HepG2 (cell line): ENCODE results near the gene S100A11. TPM values are rescaled to one million over a fixed set of nuclear protein-coding genes. Genes with fewer than 3 reads are reported as not detected.
A peak's percentile ranks its signal among the peaks of the same experiment; 100 is the strongest.

ENCODE experiments used
- ATAC-seq: fragments of 200-7000 bp; cut with Tn5 transposase; 3 replicates; pipeline ENCODE4 v1.9.1; 2020; ENCODE audit warnings: mild to moderate bottlenecking, moderate library complexity
- BruUV-seq: library from RNA; stranded (reverse); fragments of 400-500 nt; replicated peaks from 2 replicates; lab custom pipeline; 2021; lab: Mats Ljungman, UMichigan
- CTCF ChIA-PET: fragments of 300-600 bp; formaldehyde crosslinking; extraction: SDS; loops from one replicate; lab custom pipeline; 2021; ENCODE audit warnings: low total read pairs, inconsistent platforms, low intra/inter-chr PET ratio; lab: Yijun Ruan, JAX
- POLR2A ChIA-PET: fragments of 350-600 bp; sonication (Branson Sonifier 250); formaldehyde crosslinking; loops from one replicate; lab custom pipeline; 2020; ENCODE audit warnings: antibody characterized with exemption, inconsistent platforms; lab: Yijun Ruan, JAX
- DNase-seq: peaks from one replicate; pipeline ENCODE4 v3.0.0-alpha.2; 2015; ENCODE audit warnings: low spot score
- FAIRE-seq: peaks from 3 replicates; lab custom pipeline; 2011; peaks lifted over from hg19 to GRCh38; lab: Jason Lieb, UNC
- H2AFZ ChIP-seq: one replicate; pipeline ENCODE4 v1.6.1; 2011; ENCODE audit warnings: low read length, inconsistent platforms
- H3K27ac ChIP-seq: fragments of 300-600 bp; 3 replicates; pipeline ENCODE4 v1.8.0; 2011; ENCODE audit warnings: mixed run types, mild to moderate bottlenecking, mixed read lengths, low read length, inconsistent platforms; ENCODE audit not compliant: insufficient read depth; ENCODE audit errors: extremely low read length
- H3K27me3 ChIP-seq, 2 experiments: fragments of 200-600 bp in 1 of 2; 2 replicates in 1 of 2; 3 replicates in 1 of 2; pipeline versions ENCODE4 v1.6.0 to v1.8.0; 2011; ENCODE audit warnings: low read length in 2 of 2, mild to moderate bottlenecking in 2 of 2, moderate library complexity in 2 of 2, inconsistent platforms in 1 of 2; ENCODE audit not compliant: insufficient read depth in 2 of 2, control insufficient read depth in 1 of 2
- H3K36me3 ChIP-seq, 2 experiments: fragments of 200-600 bp in 1 of 2; replicated peaks in 1 of 2; 2 replicates in 1 of 2; 3 replicates in 1 of 2; pipeline versions ENCODE4 v1.5.1 to v1.8.0; 2011; ENCODE audit warnings: low read length in 2 of 2, inconsistent platforms in 1 of 2; ENCODE audit not compliant: insufficient read depth in 2 of 2, control insufficient read depth in 1 of 2
- H3K4me1 ChIP-seq: 2 replicates; pipeline ENCODE4 v1.5.1; 2012; ENCODE audit warnings: low read length, inconsistent platforms; ENCODE audit not compliant: insufficient read depth
- H3K4me2 ChIP-seq: 2 replicates; pipeline ENCODE4 v1.6.0; 2011; ENCODE audit warnings: low read depth, low read length, inconsistent platforms
- H3K4me3 ChIP-seq, 3 experiments: fragments of 200-600 bp in 1 of 3; sonication (generic), shearing (Covaris generic) in 1 of 3; replicated peaks in 1 of 3; 2 replicates each; pipeline ENCODE4 v1.5.1; 2011 to 2016; ENCODE audit warnings: low read length in 3 of 3, inconsistent platforms in 2 of 3, low read depth in 2 of 3, mild to moderate bottlenecking in 2 of 3, control low read depth in 1 of 3, mixed read lengths in 1 of 3; ENCODE audit not compliant: insufficient read depth in 1 of 3
- H3K79me2 ChIP-seq: one replicate; pipeline ENCODE4 v1.6.1; 2011; ENCODE audit warnings: low read length, inconsistent platforms; ENCODE audit not compliant: insufficient read depth
- H3K9ac ChIP-seq: 2 replicates; pipeline ENCODE4 v1.6.0; 2011; ENCODE audit warnings: mild to moderate bottlenecking, low read depth, low read length, inconsistent platforms; ENCODE audit not compliant: insufficient read depth
- H3K9me3 ChIP-seq: 2 replicates; pipeline ENCODE4 v1.5.1; 2012; ENCODE audit warnings: mild to moderate bottlenecking, low read length
- H4K20me1 ChIP-seq: 2 replicates; pipeline ENCODE4 v1.6.0; 2011; ENCODE audit warnings: inconsistent platforms, mild to moderate bottlenecking, low read length, moderate library complexity; ENCODE audit not compliant: insufficient read depth
- BRD4 ChIP-seq: sonication (generic); formaldehyde crosslinking; IDR thresholded peaks from 2 replicates; pipeline ENCODE4 v1.4.0; 2020; ENCODE audit warnings: missing genetic modification reagents
- CENPT ChIP-seq: sonication (generic); formaldehyde crosslinking; IDR thresholded peaks from 2 replicates; pipeline ENCODE4 v1.8.0; 2022; ENCODE audit warnings: low read depth, mild to moderate bottlenecking, moderate library complexity, missing genetic modification reagents
- FOSL2 ChIP-seq: sonication (generic); formaldehyde crosslinking; IDR thresholded peaks from 2 replicates; pipeline ENCODE4 v1.4.0; 2020; ENCODE audit warnings: missing genetic modification reagents
- HNRNPLL ChIP-seq: fragments of 200-400 bp; formaldehyde crosslinking; IDR thresholded peaks from 2 replicates; pipeline ENCODE4 v1.6.1; 2017; ENCODE audit warnings: mild to moderate bottlenecking, low read depth, low read length; ENCODE audit not compliant: poor library complexity, severe bottlenecking
- KLF11 ChIP-seq: IDR thresholded peaks from 2 replicates; pipeline ENCODE4 v1.6.1; 2016; ENCODE audit warnings: missing compliant biosample characterization
- MAFK ChIP-seq, 2 experiments: IDR thresholded peaks in 1 of 2; conservative IDR thresholded peaks in 1 of 2; 2 replicates each; pipeline ENCODE4 v1.6.1; 2011; ENCODE audit warnings: improper control_type of control experiment in 2 of 2, low read length in 2 of 2
- MTA1 ChIP-seq: sonication (generic); formaldehyde crosslinking; IDR thresholded peaks from 2 replicates; pipeline ENCODE4 v1.4.0; 2020; ENCODE audit warnings: missing genetic modification reagents, mild to moderate bottlenecking, borderline replicate concordance
- NPAS2 ChIP-seq: sonication (generic); formaldehyde crosslinking; IDR thresholded peaks from 2 replicates; pipeline ENCODE4 v1.8.0; 2022; ENCODE audit warnings: mild to moderate bottlenecking, missing genetic modification reagents, borderline replicate concordance
- PREB ChIP-seq: sonication (generic); formaldehyde crosslinking; IDR thresholded peaks from 2 replicates; pipeline ENCODE4 v1.4.0; 2020; ENCODE audit warnings: missing genetic modification reagents
- SATB2 ChIP-seq: sonication (generic); formaldehyde crosslinking; IDR thresholded peaks from 2 replicates; pipeline ENCODE4 v1.5.0; 2020; ENCODE audit warnings: missing genetic modification reagents
- SMAD3 ChIP-seq: sonication (generic); formaldehyde crosslinking; IDR thresholded peaks from 2 replicates; pipeline ENCODE4 v1.4.0; 2020; ENCODE audit warnings: missing genetic modification reagents
- SNAI1 ChIP-seq: sonication (generic); formaldehyde crosslinking; IDR thresholded peaks from 2 replicates; pipeline ENCODE4 v1.5.0; 2020; ENCODE audit warnings: mild to moderate bottlenecking, missing genetic modification reagents, borderline replicate concordance
- ZBTB7A ChIP-seq: sonication (generic); formaldehyde crosslinking; IDR thresholded peaks from 2 replicates; pipeline ENCODE4 v1.8.0; 2022; ENCODE audit warnings: mild to moderate bottlenecking, missing genetic modification reagents
- ZFY ChIP-seq: sonication (generic); formaldehyde crosslinking; IDR thresholded peaks from 2 replicates; pipeline ENCODE4 v1.4.0; 2020; ENCODE audit warnings: missing genetic modification reagents
- ZNF317 ChIP-seq: sonication (generic); formaldehyde crosslinking; IDR thresholded peaks from 2 replicates; pipeline ENCODE4 v1.5.0; 2020; ENCODE audit warnings: mild to moderate bottlenecking, missing genetic modification reagents
- ZNF343 ChIP-seq: sonication (generic); formaldehyde crosslinking; IDR thresholded peaks from 2 replicates; pipeline ENCODE4 v1.4.0; 2020; ENCODE audit warnings: mild to moderate bottlenecking, missing genetic modification reagents
- WGBS: methylation state at CpG from one replicate; pipeline ENCODE4 v1.1.6; 2017; ENCODE audit warnings: low lambda C conversion rate; 5-methylcytosine and 5-hydroxymethylcytosine counted together
- in situ Hi-C: cut with HindIII; loops from 2 replicates; pipeline ENCODE4 v1.10.0; 2017; ENCODE audit warnings: low pct_unique_long_range_greater_than_20kb; ENCODE audit not compliant: extremely low pct_ligation_motif_present
- intact Hi-C: fragments of 100-400 bp; cut with micrococcal nuclease; formaldehyde crosslinking; loops from one replicate; pipeline ENCODE4 v1.10.0; 2022; ENCODE audit not compliant: unreplicated experiment
- polyA plus RNA-seq, 8 experiments: library from polyadenylated mRNA; depleted of rRNA in 3 of 8; stranded (reverse) in 7 of 8; unstranded in 1 of 8; fragments of >200 nt; fragmentation: Illumina TruSeq in 4 of 8; extraction: Trizol in 4 of 8; gene quantifications; 2 replicates each; pipeline versions ENCODE4 v1.2.1 to v1.2.3, GENCODE V29; 2011 to 2016; ENCODE audit warnings: low read depth in 4 of 8, missing spikeins in 1 of 8, mixed read lengths in 1 of 8; ENCODE audit not compliant: insufficient read depth in 1 of 8
- total RNA-seq, 5 experiments: library from RNA; depleted of rRNA; stranded (reverse); fragments of >200 nt; fragmentation: Illumina TruSeq; extraction: Trizol; gene quantifications; 2 replicates each; pipeline ENCODE4 v1.2.3, GENCODE V29; 2016; ENCODE audit warnings: low read depth in 1 of 5

The S100A11 gene
- total and polyA plus RNA-seq, 2 of the 13 experiments (the other 11 are each of a cell fraction or from before 2014, with no cell fraction given) = 6.6 to 34.4 TPM

GRCh38 chr1:151998611-151999362 is 38.0 kb downstream of the S100A11 start:
- H3K4me2 ChIP-seq = no peak overlapping the region
- intact Hi-C loops (no loop called here), in situ Hi-C loops (loop anchor here (5.0 kb wide), 2 partner anchors 36 to 66 kb away; no protein-coding TSS in a partner anchor)
- H3K27ac ChIP-seq = no peak overlapping the region
- peak; percentile 54 for TF ChIP-seq FOSL2
- TF ChIP-seq NPAS2 (CRISPR knock-in tag) = no peak
- no peak for TF ChIP-seq MTA1 (CRISPR knock-in tag)
- TF ChIP-seq SNAI1 (CRISPR knock-in tag) = no peak
- H4K20me1 ChIP-seq = no peaks in the 10 kb centered on the region
- no peaks in the 10 kb centered on the region for H3K9me3 ChIP-seq
- no peaks in the 10 kb centered on the region for H3K36me3 ChIP-seq
- H3K27me3 ChIP-seq = peaks cover 0 to 4% of the 10 kb centered on the region in 2 experiments; a peak in 1 of 5 replicates
- H3K9ac ChIP-seq = no peak overlapping the region
- no peak overlapping the region for H3K4me3 ChIP-seq
- CTCF ChIA-PET = interaction anchor here (6.2 kb wide), 1 partner anchor 30 kb away, joined by 48 read pairs; no protein-coding TSS in a partner anchor
- POLR2A ChIA-PET = no interaction called here
- DNase-seq (no peak), ATAC-seq (no peak), FAIRE-seq (no peak)
- no peaks in the 10 kb centered on the region for H3K79me2 ChIP-seq
- no peak overlapping the region for H2AFZ ChIP-seq
- H3K4me1 ChIP-seq = peaks cover 32% of the 10 kb centered on the region
- BruUV-seq = no TSS peak

GRCh38 chr1:151997284-151997570 is 39.6 kb downstream of the S100A11 start:
- ATAC-seq = no peak
- no peaks in the 10 kb centered on the region; a peak in 1 of 5 replicates for H3K27me3 ChIP-seq
- no TSS peak for BruUV-seq
- H3K4me3 ChIP-seq = no peak overlapping the region
- ChIA-PET CTCF (interaction anchor here (2.3 to 4.5 kb wide), 2 partner anchors 29 to 63 kb away, joined by 9 to 59 read pairs; no protein-coding TSS in a partner anchor), POLR2A (no interaction called here)
- H3K79me2 ChIP-seq = peaks cover 10% of the 10 kb centered on the region
- intact Hi-C loops (no loop called here), in situ Hi-C loops (loop anchor here (5.0 kb wide), 2 partner anchors 35 to 65 kb away; no protein-coding TSS in a partner anchor)
- H2AFZ ChIP-seq = no peak overlapping the region
- H4K20me1 ChIP-seq = peaks cover under 1% of the 10 kb centered on the region; the same call in 1 of the 2 replicates
- H3K36me3 ChIP-seq = no peaks in the 10 kb centered on the region
- H3K9me3 ChIP-seq = no peaks in the 10 kb centered on the region
- FAIRE-seq = no peak
- H3K9ac ChIP-seq = no peak overlapping the region
- TF ChIP-seq SMAD3 (CRISPR knock-in tag) = no peak
- TF ChIP-seq ZBTB7A = no peak
- TF ChIP-seq ZNF343 (CRISPR knock-in tag) = no peak
- TF ChIP-seq CENPT = no peak
- no peak for TF ChIP-seq ZNF317 (CRISPR knock-in tag)
- TF ChIP-seq ZFY (CRISPR knock-in tag) = no peak
- no peak for TF ChIP-seq PREB (CRISPR knock-in tag)
- TF ChIP-seq KLF11 (CRISPR knock-in tag) = no peak
- TF ChIP-seq HNRNPLL = no peak
- no peak for TF ChIP-seq MAFK (conservative IDR thresholded peaks at IDR 0.05 in 1 of 2, IDR thresholded peaks at IDR 0.05 in 1 of 2; ENCODE audit: low read length in 2 of 2)
- no peak for TF ChIP-seq BRD4 (CRISPR knock-in tag)
- no peak for TF ChIP-seq SATB2 (CRISPR knock-in tag)
- no peak overlapping the region for H3K27ac ChIP-seq
- peaks cover 34% of the 10 kb centered on the region for H3K4me1 ChIP-seq
- WGBS = 77% methylated on average over 1 of the region's 1 CpG
- no peak overlapping the region for H3K4me2 ChIP-seq
- no peak for DNase-seq
